HepG2 (cell line): ENCODE results near the gene SELL. TPM values are rescaled to one million over a fixed set of nuclear protein-coding genes. Genes with fewer than 3 reads are reported as not detected.

Source experiments
- ATAC-seq: fragments of 200-7000 bp; cut with Tn5 transposase; 3 replicates; pipeline ENCODE4 v1.9.1; 2020; ENCODE audit warnings: mild to moderate bottlenecking, moderate library complexity
- BruUV-seq: library from RNA; stranded (reverse); fragments of 400-500 nt; replicated peaks from 2 replicates; lab custom pipeline; 2021; lab: Mats Ljungman, UMichigan
- CTCF ChIA-PET: fragments of 300-600 bp; formaldehyde crosslinking; extraction: SDS; loops from one replicate; lab custom pipeline; 2021; ENCODE audit warnings: low total read pairs, inconsistent platforms, low intra/inter-chr PET ratio; lab: Yijun Ruan, JAX
- POLR2A ChIA-PET: fragments of 350-600 bp; sonication (Branson Sonifier 250); formaldehyde crosslinking; loops from one replicate; lab custom pipeline; 2020; ENCODE audit warnings: antibody characterized with exemption, inconsistent platforms; lab: Yijun Ruan, JAX
- DNase-seq: peaks from one replicate; pipeline ENCODE4 v3.0.0-alpha.2; 2015; ENCODE audit warnings: low spot score
- FAIRE-seq: peaks from 3 replicates; lab custom pipeline; 2011; peaks lifted over from hg19 to GRCh38; lab: Jason Lieb, UNC
- H2AFZ ChIP-seq: one replicate; pipeline ENCODE4 v1.6.1; 2011; ENCODE audit warnings: low read length, inconsistent platforms
- H3K27ac ChIP-seq: fragments of 300-600 bp; 3 replicates; pipeline ENCODE4 v1.8.0; 2011; ENCODE audit warnings: mixed run types, mild to moderate bottlenecking, mixed read lengths, low read length, inconsistent platforms; ENCODE audit not compliant: insufficient read depth; ENCODE audit errors: extremely low read length
- H3K27me3 ChIP-seq, 2 experiments: fragments of 200-600 bp in 1 of 2; 2 replicates in 1 of 2; 3 replicates in 1 of 2; pipeline versions ENCODE4 v1.6.0 to v1.8.0; 2011; ENCODE audit warnings: low read length in 2 of 2, mild to moderate bottlenecking in 2 of 2, moderate library complexity in 2 of 2, inconsistent platforms in 1 of 2; ENCODE audit not compliant: insufficient read depth in 2 of 2, control insufficient read depth in 1 of 2
- H3K36me3 ChIP-seq, 2 experiments: fragments of 200-600 bp in 1 of 2; replicated peaks in 1 of 2; 2 replicates in 1 of 2; 3 replicates in 1 of 2; pipeline versions ENCODE4 v1.5.1 to v1.8.0; 2011; ENCODE audit warnings: low read length in 2 of 2, inconsistent platforms in 1 of 2; ENCODE audit not compliant: insufficient read depth in 2 of 2, control insufficient read depth in 1 of 2
- H3K4me1 ChIP-seq: 2 replicates; pipeline ENCODE4 v1.5.1; 2012; ENCODE audit warnings: low read length, inconsistent platforms; ENCODE audit not compliant: insufficient read depth
- H3K4me2 ChIP-seq: 2 replicates; pipeline ENCODE4 v1.6.0; 2011; ENCODE audit warnings: low read depth, low read length, inconsistent platforms
- H3K4me3 ChIP-seq, 3 experiments: fragments of 200-600 bp in 1 of 3; sonication (generic), shearing (Covaris generic) in 1 of 3; replicated peaks in 1 of 3; 2 replicates each; pipeline ENCODE4 v1.5.1; 2011 to 2016; ENCODE audit warnings: low read length in 3 of 3, inconsistent platforms in 2 of 3, low read depth in 2 of 3, mild to moderate bottlenecking in 2 of 3, control low read depth in 1 of 3, mixed read lengths in 1 of 3; ENCODE audit not compliant: insufficient read depth in 1 of 3
- H3K79me2 ChIP-seq: one replicate; pipeline ENCODE4 v1.6.1; 2011; ENCODE audit warnings: low read length, inconsistent platforms; ENCODE audit not compliant: insufficient read depth
- H3K9ac ChIP-seq: 2 replicates; pipeline ENCODE4 v1.6.0; 2011; ENCODE audit warnings: mild to moderate bottlenecking, low read depth, low read length, inconsistent platforms; ENCODE audit not compliant: insufficient read depth
- H3K9me3 ChIP-seq: 2 replicates; pipeline ENCODE4 v1.5.1; 2012; ENCODE audit warnings: mild to moderate bottlenecking, low read length
- H4K20me1 ChIP-seq: 2 replicates; pipeline ENCODE4 v1.6.0; 2011; ENCODE audit warnings: inconsistent platforms, mild to moderate bottlenecking, low read length, moderate library complexity; ENCODE audit not compliant: insufficient read depth
- FOXO1 ChIP-seq: sonication (generic); formaldehyde crosslinking; IDR thresholded peaks from 2 replicates; pipeline ENCODE4 v1.4.0; 2020; ENCODE audit warnings: missing genetic modification reagents
- GRHL1 ChIP-seq: sonication (generic); formaldehyde crosslinking; conservative IDR thresholded peaks from 2 replicates; pipeline ENCODE4 v1.8.0; 2022; ENCODE audit warnings: missing genetic modification reagents
- MAFF ChIP-seq: IDR thresholded peaks from 2 replicates; pipeline ENCODE4 v1.6.1; 2011; ENCODE audit warnings: low read depth, low read length, improper control_type of control experiment
- MAFK ChIP-seq, 2 experiments: IDR thresholded peaks in 1 of 2; conservative IDR thresholded peaks in 1 of 2; 2 replicates each; pipeline ENCODE4 v1.6.1; 2011; ENCODE audit warnings: improper control_type of control experiment in 2 of 2, low read length in 2 of 2
- PHB2 ChIP-seq: fragments of 450-650 bp; IDR thresholded peaks from 2 replicates; pipeline ENCODE4 v1.6.1; 2018; ENCODE audit not compliant: partially characterized antibody
- PRMT3 ChIP-seq: sonication (generic); formaldehyde crosslinking; IDR thresholded peaks from 2 replicates; pipeline ENCODE4 v1.8.1; 2022; ENCODE audit warnings: low read depth, mild to moderate bottlenecking, moderate library complexity, missing genetic modification reagents, borderline replicate concordance
- RFX3 ChIP-seq: IDR thresholded peaks from 2 replicates; pipeline ENCODE4 v1.6.1; 2016; ENCODE audit warnings: missing biosample characterization, missing genetic modification reagents
- TBX3 ChIP-seq: fragments of 450-650 bp; IDR thresholded peaks from 2 replicates; pipeline ENCODE4 v1.6.1; 2017; ENCODE audit warnings: antibody characterized with exemption, mild to moderate bottlenecking, inconsistent platforms, borderline replicate concordance
- ZBTB42 ChIP-seq: sonication (generic); formaldehyde crosslinking; IDR thresholded peaks from 2 replicates; pipeline ENCODE4 v1.5.0; 2020; ENCODE audit warnings: mild to moderate bottlenecking, missing genetic modification reagents
- ZFP37 ChIP-seq: sonication (generic); formaldehyde crosslinking; IDR thresholded peaks from 2 replicates; pipeline ENCODE4 v1.4.0; 2020; ENCODE audit warnings: missing genetic modification reagents, borderline replicate concordance
- ZFP82 ChIP-seq: sonication (generic); formaldehyde crosslinking; IDR thresholded peaks from 2 replicates; pipeline ENCODE4 v1.5.1; 2020; ENCODE audit warnings: mild to moderate bottlenecking, missing genetic modification reagents, borderline replicate concordance
- ZNF10 ChIP-seq: sonication (generic); formaldehyde crosslinking; IDR thresholded peaks from 2 replicates; pipeline ENCODE4 v1.4.0; 2020; ENCODE audit warnings: mild to moderate bottlenecking, low read depth, missing genetic modification reagents, borderline replicate concordance
- ZNF30 ChIP-seq: sonication (generic); formaldehyde crosslinking; IDR thresholded peaks from 2 replicates; pipeline ENCODE4 v1.5.0; 2020; ENCODE audit warnings: mild to moderate bottlenecking, missing genetic modification reagents
- ZNF382 ChIP-seq: sonication (generic); formaldehyde crosslinking; IDR thresholded peaks from 2 replicates; pipeline ENCODE4 v1.5.0; 2020; ENCODE audit warnings: missing genetic modification reagents, mild to moderate bottlenecking, borderline replicate concordance
- ZSCAN25 ChIP-seq: sonication (generic); formaldehyde crosslinking; IDR thresholded peaks from 2 replicates; pipeline ENCODE4 v1.8.0; 2022; ENCODE audit warnings: mild to moderate bottlenecking, missing genetic modification reagents
- WGBS: methylation state at CpG from one replicate; pipeline ENCODE4 v1.1.6; 2017; ENCODE audit warnings: low lambda C conversion rate; 5-methylcytosine and 5-hydroxymethylcytosine counted together
- in situ Hi-C: cut with HindIII; loops from 2 replicates; pipeline ENCODE4 v1.10.0; 2017; ENCODE audit warnings: low pct_unique_long_range_greater_than_20kb; ENCODE audit not compliant: extremely low pct_ligation_motif_present
- intact Hi-C: fragments of 100-400 bp; cut with micrococcal nuclease; formaldehyde crosslinking; loops from one replicate; pipeline ENCODE4 v1.10.0; 2022; ENCODE audit not compliant: unreplicated experiment
- polyA plus RNA-seq, 8 experiments: library from polyadenylated mRNA; depleted of rRNA in 3 of 8; stranded (reverse) in 7 of 8; unstranded in 1 of 8; fragments of >200 nt; fragmentation: Illumina TruSeq in 4 of 8; extraction: Trizol in 4 of 8; gene quantifications; 2 replicates each; pipeline versions ENCODE4 v1.2.1 to v1.2.3, GENCODE V29; 2011 to 2016; ENCODE audit warnings: low read depth in 4 of 8, missing spikeins in 1 of 8, mixed read lengths in 1 of 8; ENCODE audit not compliant: insufficient read depth in 1 of 8
- total RNA-seq, 5 experiments: library from RNA; depleted of rRNA; stranded (reverse); fragments of >200 nt; fragmentation: Illumina TruSeq; extraction: Trizol; gene quantifications; 2 replicates each; pipeline ENCODE4 v1.2.3, GENCODE V29; 2016; ENCODE audit warnings: low read depth in 1 of 5
- TF ChIP-seq, protein P1 (sequence below): sonication (generic); formaldehyde crosslinking; IDR thresholded peaks from 2 replicates; pipeline ENCODE4 v1.5.1; 2020; ENCODE audit warnings: missing genetic modification reagents, mild to moderate bottlenecking, borderline replicate concordance

Gene SELL
- total and polyA plus RNA-seq, 2 of the 13 experiments (the other 11 are each of a cell fraction or from before 2014, with no cell fraction given): 0.13 to 0.18 TPM

- no peaks in the 10 kb centered on the region for H4K20me1 ChIP-seq
- TF ChIP-seq MAFF: peak; percentile 87
- no peak for TF ChIP-seq ZBTB42 (CRISPR knock-in tag)
- no peak for TF ChIP-seq GRHL1 (CRISPR knock-in tag)
- TF ChIP-seq TBX3: no peak
- no peak for TF ChIP-seq PRMT3 (CRISPR knock-in tag)
- no peak for TF ChIP-seq PHB2
- TF ChIP-seq, protein P1, sequence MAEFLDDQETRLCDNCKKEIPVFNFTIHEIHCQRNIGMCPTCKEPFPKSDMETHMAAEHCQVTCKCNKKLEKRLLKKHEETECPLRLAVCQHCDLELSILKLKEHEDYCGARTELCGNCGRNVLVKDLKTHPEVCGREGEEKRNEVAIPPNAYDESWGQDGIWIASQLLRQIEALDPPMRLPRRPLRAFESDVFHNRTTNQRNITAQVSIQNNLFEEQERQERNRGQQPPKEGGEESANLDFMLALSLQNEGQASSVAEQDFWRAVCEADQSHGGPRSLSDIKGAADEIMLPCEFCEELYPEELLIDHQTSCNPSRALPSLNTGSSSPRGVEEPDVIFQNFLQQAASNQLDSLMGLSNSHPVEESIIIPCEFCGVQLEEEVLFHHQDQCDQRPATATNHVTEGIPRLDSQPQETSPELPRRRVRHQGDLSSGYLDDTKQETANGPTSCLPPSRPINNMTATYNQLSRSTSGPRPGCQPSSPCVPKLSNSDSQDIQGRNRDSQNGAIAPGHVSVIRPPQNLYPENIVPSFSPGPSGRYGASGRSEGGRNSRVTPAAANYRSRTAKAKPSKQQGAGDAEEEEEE (CRISPR knock-in tag): no peak
- TF ChIP-seq ZSCAN25 (CRISPR knock-in tag): no peak
- no peak for TF ChIP-seq ZNF382 (CRISPR knock-in tag)
- TF ChIP-seq FOXO1 (CRISPR knock-in tag): no peak
- no peak for TF ChIP-seq ZFP82 (CRISPR knock-in tag)
- no peak for TF ChIP-seq ZFP37 (CRISPR knock-in tag)
- peak; percentile 84 to 90 for TF ChIP-seq MAFK (conservative IDR thresholded peaks at IDR 0.05 in 1 of 2, IDR thresholded peaks at IDR 0.05 in 1 of 2; ENCODE audit: low read length in 2 of 2)
- no peak for TF ChIP-seq ZNF30 (CRISPR knock-in tag)
- no peak for TF ChIP-seq ZNF10 (CRISPR knock-in tag)
- TF ChIP-seq RFX3 (CRISPR knock-in tag): no peak
- TF ChIP-seq, all 625 proteins: peak for 2
- in situ Hi-C loops (no loop called here), intact Hi-C loops (no loop called here)
- CTCF ChIA-PET: no interaction called here
- FAIRE-seq: no peak
- no peaks in the 10 kb centered on the region for H3K9me3 ChIP-seq
- no TSS peak for BruUV-seq
- no peak for DNase-seq
- no peak for ATAC-seq
- no peak overlapping the region for H3K4me3 ChIP-seq
- WGBS: 10% methylated on average over 3 of the region's 3 CpGs
- no peaks in the 10 kb centered on the region for H3K4me1 ChIP-seq
- peaks cover 0 to 5% of the 10 kb centered on the region in 2 experiments; a peak in 1 of 5 replicates for H3K27me3 ChIP-seq
- H3K9ac ChIP-seq: no peak overlapping the region
- H3K79me2 ChIP-seq: no peaks in the 10 kb centered on the region
- POLR2A ChIA-PET: no interaction called here
- H2AFZ ChIP-seq: no peak overlapping the region
- H3K27ac ChIP-seq: no peak overlapping the region
- H3K4me2 ChIP-seq: no peak overlapping the region
- H3K36me3 ChIP-seq: no peaks in the 10 kb centered on the region
These were observed 67.1 kb downstream of the SELL start for GRCh38 chr1:169644297-169644696.
